Measurements from ENCODE around the gene CLEC3B. TPM values are rescaled to one million over a fixed set of nuclear protein-coding genes. Genes with fewer than 3 reads are reported as not detected.
"Not testable (repeated sequence)": the region's sequence is repeated elsewhere in the genome, so short reads cannot be mapped to it uniquely, and the experiment has no call there.

Gene CLEC3B
- total RNA-seq, 2 experiments from 2014 or later, result not detected

DNA sequence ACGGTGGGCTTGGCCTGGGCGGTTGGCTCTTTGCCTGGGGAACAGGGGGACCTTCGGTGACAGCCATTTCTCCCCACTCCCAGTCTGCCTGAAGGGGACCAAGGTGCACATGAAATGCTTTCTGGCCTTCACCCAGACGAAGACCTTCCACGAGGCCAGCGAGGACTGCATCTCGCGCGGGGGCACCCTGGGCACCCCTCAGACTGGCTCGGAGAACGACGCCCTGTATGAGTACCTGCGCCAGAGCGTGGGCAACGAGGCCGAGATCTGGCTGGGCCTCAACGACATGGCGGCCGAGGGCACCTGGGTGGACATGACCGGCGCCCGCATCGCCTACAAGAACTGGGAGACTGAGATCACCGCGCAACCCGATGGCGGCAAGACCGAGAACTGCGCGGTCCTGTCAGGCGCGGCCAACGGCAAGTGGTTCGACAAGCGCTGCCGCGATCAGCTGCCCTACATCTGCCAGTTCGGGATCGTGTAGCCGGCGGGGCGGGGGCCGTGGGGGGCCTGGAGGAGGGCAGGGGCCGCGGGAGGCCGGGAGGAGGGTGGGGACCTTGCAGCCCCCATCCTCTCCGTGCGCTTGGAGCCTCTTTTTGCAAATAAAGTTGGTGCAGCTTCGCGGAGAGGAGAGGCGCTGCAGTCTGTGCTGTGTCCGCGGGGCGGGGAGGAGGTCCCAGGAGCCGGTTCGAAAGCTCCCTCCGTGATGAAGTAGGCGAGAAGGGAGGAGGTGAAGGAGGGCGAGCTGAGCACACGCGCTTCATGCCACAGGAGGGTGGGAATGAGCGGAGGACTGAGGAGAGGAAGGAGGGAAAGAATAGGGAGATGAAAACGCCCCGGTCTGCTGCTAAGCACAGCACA lies 9.6 kb downstream of the CLEC3B start:
- peak overlapping the region; percentile 58 for H3K4me3 Mint-ChIP-seq
- H3K36me3 Mint-ChIP-seq, result no peaks in the 10 kb centered on the region
- H3K4me1 Mint-ChIP-seq, result peaks cover 18% of the 10 kb centered on the region
- no peak overlapping the region for H3K27ac Mint-ChIP-seq
- no peaks in the 10 kb centered on the region for H3K9me3 Mint-ChIP-seq
- H3K27me3 Mint-ChIP-seq, result peaks cover 51% of the 10 kb centered on the region
- DNase-seq, result peak; percentile 11

DNA sequence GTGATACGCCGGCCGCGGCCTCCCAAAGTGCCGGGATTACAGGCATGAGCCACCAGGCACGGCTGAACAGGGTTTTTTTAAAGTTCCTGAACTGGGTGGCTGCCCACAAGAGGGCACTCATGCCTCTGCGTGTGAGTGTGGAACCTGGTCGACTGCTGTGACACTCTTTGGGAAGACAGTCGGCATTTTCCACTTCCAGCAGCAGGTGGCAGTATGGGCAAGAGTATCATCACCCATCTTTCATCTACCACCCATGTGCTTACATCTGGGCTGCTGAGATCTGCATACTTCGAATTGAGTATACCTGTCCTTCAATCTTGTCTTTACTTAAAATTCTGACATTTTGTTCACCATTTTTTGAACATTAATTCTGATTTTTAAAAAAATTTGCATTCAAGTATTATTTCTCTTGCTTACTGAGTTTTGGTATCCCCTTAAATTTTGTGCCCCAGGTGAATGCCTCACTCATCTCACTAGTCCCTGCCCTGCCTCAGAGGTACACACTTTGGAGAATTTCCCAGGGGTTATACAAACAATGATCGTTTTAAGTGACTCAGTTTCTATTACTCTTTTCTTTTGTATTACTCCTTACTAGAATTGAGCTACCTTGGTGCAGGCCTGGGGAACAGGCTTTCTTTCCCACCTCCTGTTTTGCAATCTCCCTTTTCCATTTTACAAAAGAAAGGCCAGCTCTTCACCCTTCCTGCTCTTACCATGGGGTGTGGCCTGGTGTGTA lies 11.8 kb downstream of the CLEC3B start:
- H3K4me1 Mint-ChIP-seq, result peaks cover 21% of the 10 kb centered on the region
- H3K27ac Mint-ChIP-seq, result no peak overlapping the region
- H3K27me3 Mint-ChIP-seq, result peaks cover 51% of the 10 kb centered on the region
- peak; percentile 84 for DNase-seq
- H3K4me3 Mint-ChIP-seq, result no peak overlapping the region
- H3K36me3 Mint-ChIP-seq, result no peaks in the 10 kb centered on the region
- H3K9me3 Mint-ChIP-seq, result no peaks in the 10 kb centered on the region

DNA sequence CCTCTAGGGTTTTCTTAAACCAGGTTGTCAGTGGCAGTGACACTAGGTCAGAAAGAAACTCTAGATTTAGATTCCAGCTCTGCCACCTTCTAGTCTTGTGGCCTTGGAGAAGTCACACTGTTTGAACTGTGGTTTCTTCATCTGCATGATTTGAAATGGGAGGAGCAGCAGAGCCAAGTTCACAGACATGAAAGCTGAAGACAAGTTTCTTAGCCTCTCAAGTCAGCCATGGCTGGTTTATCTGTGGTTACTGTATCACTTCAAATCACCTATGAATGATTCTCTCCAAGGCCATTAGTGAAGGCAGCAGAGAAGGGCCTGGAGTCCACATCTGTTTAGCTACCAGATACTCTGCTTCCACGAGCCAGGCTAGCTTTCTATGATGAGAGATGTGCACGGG lies 15.6 kb downstream of the CLEC3B start:
- H3K4me3 Mint-ChIP-seq, result no peak overlapping the region
- peaks cover 27% of the 10 kb centered on the region for H3K27me3 Mint-ChIP-seq
- DNase-seq, result no peak
- no peak overlapping the region for H3K27ac Mint-ChIP-seq
- H3K36me3 Mint-ChIP-seq, result no peaks in the 10 kb centered on the region
- no peaks in the 10 kb centered on the region for H3K9me3 Mint-ChIP-seq
- peaks cover 11% of the 10 kb centered on the region for H3K4me1 Mint-ChIP-seq

DNA sequence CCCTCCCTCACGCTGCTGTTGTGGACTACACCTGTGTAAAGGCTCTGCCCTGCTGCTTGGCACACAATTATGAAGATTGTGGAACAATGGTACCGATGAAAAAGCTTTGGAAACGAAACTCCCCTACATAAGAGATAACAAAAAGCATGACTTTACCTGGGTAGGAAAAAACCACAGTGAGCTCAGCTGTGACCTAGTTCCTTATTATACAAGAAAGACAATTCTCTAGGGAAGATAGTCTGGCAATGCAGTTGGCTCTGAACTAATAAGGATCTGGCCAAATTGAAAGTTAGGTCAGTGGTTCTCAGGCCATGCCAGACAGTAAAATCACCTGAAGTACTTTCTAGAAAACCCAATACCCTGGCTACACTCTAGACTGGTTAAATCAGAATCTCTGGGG lies 16.1 kb downstream of the CLEC3B start:
- Mint-ChIP-seq H3K4me3 (no peak overlapping the region), H3K4me1 (peaks cover 11% of the 10 kb centered on the region), H3K9me3 (no peaks in the 10 kb centered on the region), H3K27ac (no peak overlapping the region), H3K27me3 (peaks cover 27% of the 10 kb centered on the region), H3K36me3 (no peaks in the 10 kb centered on the region)
- no peak for DNase-seq

DNA sequence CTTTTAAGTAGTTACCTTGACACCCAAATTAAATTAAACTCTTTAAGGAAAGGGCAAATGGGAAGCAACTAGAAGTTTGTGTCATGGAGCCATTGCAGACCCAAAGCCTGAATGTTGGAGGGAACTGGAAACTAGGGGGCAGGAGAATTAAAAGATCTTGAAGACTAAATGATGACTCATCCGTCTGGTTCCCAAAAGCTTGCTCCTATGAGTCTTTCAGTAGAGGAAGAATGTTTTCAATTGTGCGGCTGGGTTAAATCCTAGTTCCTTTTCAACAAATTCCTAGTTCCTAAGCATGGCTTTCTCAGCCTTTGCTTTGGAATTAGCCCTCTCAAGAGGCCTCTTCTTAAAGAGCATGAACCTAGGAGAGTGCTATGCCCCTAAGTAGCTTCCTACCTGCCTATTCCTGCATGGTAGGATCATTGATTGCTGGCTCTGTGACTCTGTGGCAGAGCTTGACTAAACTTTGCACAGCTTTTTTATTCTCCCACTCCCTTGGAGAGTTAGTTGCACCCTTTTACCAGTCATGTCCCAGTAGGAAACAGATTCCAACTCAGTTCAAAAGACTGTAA lies 17.7 kb downstream of the CLEC3B start:
- no peak overlapping the region for H3K27ac Mint-ChIP-seq
- no peaks in the 10 kb centered on the region for H3K36me3 Mint-ChIP-seq
- peaks cover 7% of the 10 kb centered on the region for H3K4me1 Mint-ChIP-seq
- H3K27me3 Mint-ChIP-seq, result peaks cover 31% of the 10 kb centered on the region
- no peak for DNase-seq
- H3K4me3 Mint-ChIP-seq, result no peak overlapping the region
- no peaks in the 10 kb centered on the region for H3K9me3 Mint-ChIP-seq

DNA sequence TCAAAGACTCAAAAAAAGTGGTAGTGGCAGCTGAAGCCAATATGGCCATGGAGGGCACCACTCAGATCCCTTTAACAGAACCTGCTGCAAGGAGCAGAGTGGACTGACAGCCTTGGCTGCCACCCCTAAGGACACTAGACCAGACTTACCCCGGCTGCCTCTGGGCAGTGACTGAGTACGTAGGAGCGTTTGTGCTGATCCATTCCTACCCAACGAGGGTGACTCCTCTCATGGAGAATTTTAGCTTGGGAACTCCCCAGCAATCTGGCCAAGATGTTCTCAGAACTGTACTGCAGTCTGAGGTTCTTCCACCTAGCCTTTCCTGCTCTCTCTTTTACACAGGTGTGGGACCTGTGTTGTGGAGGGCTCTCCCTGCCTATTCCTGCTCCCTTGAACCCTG lies 22.1 kb downstream of the CLEC3B start:
- Mint-ChIP-seq H3K27ac (no peak overlapping the region), H3K9me3 (no peaks in the 10 kb centered on the region), H3K4me3 (no peak overlapping the region), H3K4me1 (no peaks in the 10 kb centered on the region), H3K36me3 (no peaks in the 10 kb centered on the region), H3K27me3 (peaks cover 35% of the 10 kb centered on the region)
- DNase-seq, result no peak

DNA sequence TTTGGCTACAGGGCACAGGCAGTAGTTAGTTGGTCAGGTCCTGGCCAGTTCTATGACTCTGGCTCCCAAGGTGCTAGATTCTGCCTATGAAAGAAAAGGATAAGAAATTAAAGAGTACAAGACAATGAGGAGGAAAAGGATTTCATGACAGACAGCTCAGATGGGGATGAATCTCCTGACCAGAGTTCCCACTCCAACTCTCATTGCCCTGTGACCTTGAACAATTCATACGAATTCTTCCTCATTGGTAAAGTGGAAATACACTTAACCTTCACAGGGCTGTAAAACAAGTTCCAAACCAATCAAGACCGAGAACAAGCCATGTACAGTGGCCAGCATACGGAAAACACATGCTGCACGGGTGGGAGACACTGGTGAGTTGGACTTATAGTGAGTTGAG lies 23.7 kb downstream of the CLEC3B start:
- no peak overlapping the region for H3K4me3 Mint-ChIP-seq
- no peaks in the 10 kb centered on the region for H3K9me3 Mint-ChIP-seq
- H3K36me3 Mint-ChIP-seq, result no peaks in the 10 kb centered on the region
- no peak overlapping the region for H3K27ac Mint-ChIP-seq
- H3K27me3 Mint-ChIP-seq, result peaks cover 35% of the 10 kb centered on the region
- peaks cover 10% of the 10 kb centered on the region for H3K4me1 Mint-ChIP-seq
- DNase-seq, result no peak

DNA sequence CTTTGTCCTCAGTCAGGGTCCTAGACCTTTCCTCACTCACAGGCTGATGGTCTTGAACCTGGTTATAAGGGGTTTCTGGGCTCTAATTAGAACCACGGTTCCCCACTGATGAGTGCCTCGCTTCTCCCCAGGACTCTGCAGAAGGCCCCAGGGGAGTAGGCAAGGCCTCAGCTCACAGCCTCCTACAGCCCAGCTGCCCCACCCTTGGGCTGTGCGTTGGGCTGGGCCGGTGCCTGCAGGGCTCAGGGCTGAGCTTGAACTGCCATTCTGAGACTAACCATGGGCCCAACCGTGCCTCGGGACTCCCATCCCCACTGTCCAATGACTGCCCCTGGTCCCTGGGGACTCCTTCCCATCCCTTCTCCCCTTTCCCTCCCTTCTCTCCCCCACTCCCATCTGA lies 25.6 kb downstream of the CLEC3B start:
- DNase-seq, result no peak
- H3K9me3 Mint-ChIP-seq, result no peaks in the 10 kb centered on the region
- H3K36me3 Mint-ChIP-seq, result no peaks in the 10 kb centered on the region
- no peak overlapping the region for H3K27ac Mint-ChIP-seq
- H3K27me3 Mint-ChIP-seq, result peaks cover 26% of the 10 kb centered on the region
- H3K4me1 Mint-ChIP-seq, result peaks cover 10% of the 10 kb centered on the region
- no peak overlapping the region for H3K4me3 Mint-ChIP-seq

DNA sequence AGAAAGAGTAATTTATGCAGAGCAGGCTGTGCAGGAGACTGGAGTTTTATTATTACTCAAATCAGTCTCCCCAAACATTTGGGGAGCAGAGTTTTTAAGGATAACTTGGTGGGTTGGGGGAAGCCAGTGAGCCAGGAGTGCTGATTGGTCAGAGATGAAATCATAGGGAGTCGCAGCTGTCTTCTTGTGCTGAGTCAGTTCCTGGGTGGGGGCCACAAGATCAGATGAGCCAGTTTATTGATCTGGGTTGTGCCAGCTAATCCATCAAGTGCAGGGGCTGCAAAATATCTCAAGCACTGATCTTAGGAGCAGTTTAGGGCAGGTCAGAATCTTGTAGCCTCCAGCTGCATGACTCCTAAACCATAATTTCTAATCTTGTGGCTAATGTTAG lies 27.7 kb downstream of the CLEC3B start:
- H3K4me3 Mint-ChIP-seq, H3K27ac Mint-ChIP-seq, DNase-seq, H3K36me3 Mint-ChIP-seq, H3K9me3 Mint-ChIP-seq: not testable (repeated sequence)
- peaks cover 12% of the 10 kb centered on the region for H3K27me3 Mint-ChIP-seq
- H3K4me1 Mint-ChIP-seq, result peaks cover 17% of the 10 kb centered on the region

DNA sequence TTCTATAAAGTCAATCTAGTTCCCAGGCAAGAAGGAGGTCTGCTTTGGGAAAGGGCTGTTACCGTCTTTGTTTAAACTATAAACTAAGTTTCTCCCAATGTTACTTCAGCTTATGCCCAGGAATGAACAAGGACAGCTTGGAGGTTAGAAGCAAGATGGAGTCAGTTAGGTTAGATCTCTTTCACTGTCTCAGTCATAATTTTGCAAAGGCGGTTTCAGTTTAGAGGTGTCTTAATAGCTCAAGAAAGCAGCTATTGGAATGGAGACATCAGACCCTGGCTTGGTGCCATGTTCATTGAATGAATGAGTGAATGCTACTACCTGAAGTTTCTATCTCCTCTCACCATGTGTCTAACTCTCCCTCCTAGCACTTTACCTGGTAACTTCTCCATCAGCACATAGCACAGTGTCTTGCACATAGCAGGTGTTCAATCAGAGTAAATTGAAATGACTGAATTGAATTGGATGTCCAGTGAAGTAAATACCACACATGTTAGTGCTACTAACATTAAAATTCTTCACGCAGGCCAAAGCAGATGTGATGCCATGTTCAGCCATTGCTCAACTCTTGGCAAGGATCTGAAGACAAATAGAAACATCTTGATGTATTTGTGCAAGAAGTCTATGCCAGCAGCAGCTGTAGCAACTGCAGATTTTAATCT lies 28.2 kb downstream of the CLEC3B start:
- no peak overlapping the region for H3K4me3 Mint-ChIP-seq
- H3K27me3 Mint-ChIP-seq, result peaks cover 9% of the 10 kb centered on the region
- no peaks in the 10 kb centered on the region for H3K36me3 Mint-ChIP-seq
- no peak for DNase-seq
- H3K4me1 Mint-ChIP-seq, result peaks cover 17% of the 10 kb centered on the region
- H3K9me3 Mint-ChIP-seq, result no peaks in the 10 kb centered on the region
- H3K27ac Mint-ChIP-seq, result no peak overlapping the region

DNA sequence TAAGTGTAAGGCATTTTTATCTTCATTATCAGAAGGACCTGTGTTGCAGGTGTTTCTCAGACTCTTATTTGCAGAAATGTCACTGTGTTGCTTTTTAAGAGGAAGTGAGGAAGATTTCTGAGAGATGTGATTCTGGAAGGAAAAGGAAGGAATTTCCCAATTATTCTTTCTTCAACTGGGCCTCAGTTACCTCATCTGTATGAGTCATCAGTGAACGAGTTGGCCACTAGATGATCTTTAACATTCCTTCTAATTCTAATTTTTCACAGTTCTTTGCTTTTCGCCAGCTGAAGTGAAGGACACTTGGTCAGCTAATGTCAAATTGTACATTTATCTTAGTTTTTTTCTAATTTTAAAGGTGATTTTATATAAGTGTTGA lies 28.9 kb downstream of the CLEC3B start:
- H3K27me3 Mint-ChIP-seq, result peaks cover 5% of the 10 kb centered on the region
- H3K9me3 Mint-ChIP-seq, result no peaks in the 10 kb centered on the region
- DNase-seq, result no peak
- H3K27ac Mint-ChIP-seq, result no peak overlapping the region
- H3K4me1 Mint-ChIP-seq, result peaks cover 17% of the 10 kb centered on the region
- no peak overlapping the region for H3K4me3 Mint-ChIP-seq
- no peaks in the 10 kb centered on the region for H3K36me3 Mint-ChIP-seq

DNA sequence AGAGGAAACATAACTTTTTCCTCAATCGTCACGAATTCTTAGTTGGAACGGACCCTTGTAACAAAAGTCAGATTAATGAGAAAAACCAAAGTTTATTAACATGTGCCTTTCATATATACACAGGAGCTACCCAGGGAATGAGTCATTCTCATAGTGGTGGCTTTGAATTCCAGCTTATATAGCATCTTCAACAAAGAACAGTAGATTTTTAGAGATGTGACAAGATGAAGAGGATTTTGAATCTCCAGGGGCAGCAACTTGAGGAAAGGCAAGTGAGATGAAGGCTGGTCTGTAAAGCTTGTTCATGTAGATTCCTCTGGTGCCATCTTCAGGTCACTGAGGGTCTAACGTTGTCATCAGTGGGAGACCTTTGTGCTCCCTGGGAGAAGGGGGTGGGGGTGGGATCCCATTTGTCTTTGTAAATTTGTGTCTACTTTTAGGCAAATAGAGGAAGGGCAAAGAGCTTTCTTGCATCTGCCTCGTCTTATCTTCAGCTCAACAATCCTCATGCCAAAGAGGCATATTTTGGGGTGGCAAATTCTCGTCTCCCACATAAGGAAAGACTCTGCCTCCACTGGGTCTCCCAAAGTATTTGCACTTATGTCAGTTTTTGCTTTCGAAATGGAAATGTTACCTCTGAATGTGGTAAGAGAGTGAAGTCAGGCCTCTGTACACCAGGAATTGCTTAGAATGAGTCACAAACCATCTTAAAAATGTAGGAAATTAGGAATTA lies 29.5 kb downstream of the CLEC3B start:
- H3K36me3 Mint-ChIP-seq, result no peaks in the 10 kb centered on the region
- no peaks in the 10 kb centered on the region for H3K9me3 Mint-ChIP-seq
- H3K27me3 Mint-ChIP-seq, result peaks cover 4% of the 10 kb centered on the region
- no peak overlapping the region for H3K4me3 Mint-ChIP-seq
- no peak for DNase-seq
- peaks cover 17% of the 10 kb centered on the region for H3K4me1 Mint-ChIP-seq
- no peak overlapping the region for H3K27ac Mint-ChIP-seq

DNA sequence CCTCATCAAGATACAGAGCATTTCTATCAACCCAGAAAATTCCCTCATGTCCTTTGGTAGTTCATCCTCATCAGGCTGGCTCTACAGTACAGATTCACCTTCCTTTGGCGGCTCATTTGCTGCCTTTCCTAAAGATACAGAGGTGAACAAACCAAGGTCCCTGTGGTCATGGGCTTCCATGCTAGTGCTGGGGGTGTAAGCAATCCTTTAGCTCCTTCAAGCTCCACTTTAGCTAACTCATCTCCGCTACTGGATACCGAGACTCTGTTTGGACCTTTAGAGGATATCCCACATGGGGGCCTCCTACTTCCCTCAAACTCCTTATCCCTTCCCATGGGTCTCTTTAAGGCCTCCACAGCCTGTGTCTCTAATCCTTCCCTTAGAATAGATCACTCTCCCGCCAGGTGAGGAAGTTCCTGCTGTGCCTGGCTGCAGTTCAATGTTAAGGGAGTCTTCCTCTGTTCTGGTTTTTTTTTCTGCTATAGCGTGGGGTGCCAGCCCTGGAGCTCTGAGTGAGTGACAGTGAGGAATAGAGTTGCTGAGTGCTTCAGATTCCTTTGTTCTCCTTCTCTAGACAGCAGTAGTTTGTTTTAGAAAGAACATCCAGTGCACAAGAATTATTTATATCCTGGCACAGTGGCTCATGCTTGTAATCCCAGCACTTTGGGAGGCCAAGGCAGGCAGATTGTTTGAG lies 30.7 kb downstream of the CLEC3B start:
- no peak overlapping the region for H3K4me3 Mint-ChIP-seq

DNA sequence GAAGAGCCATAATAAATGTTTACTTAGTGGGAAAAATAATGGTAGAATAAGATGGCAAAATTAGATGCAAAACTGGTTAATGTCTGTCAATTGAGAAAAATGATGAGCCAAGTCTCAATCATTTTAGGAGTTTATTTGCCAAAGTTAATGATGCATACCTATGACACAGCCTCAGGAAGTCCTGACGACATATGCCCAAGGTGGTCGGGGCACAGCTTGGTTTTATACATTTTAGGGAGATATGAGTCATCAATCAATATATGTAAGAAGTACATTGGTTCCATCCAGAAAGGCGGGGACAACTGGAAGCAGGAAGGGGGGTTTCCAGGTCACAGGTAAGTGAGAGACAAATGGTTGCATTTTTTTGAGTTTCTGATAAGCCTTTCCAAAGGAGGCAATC lies 31.5 kb downstream of the CLEC3B start:
- Mint-ChIP-seq H3K27ac (no peak overlapping the region), H3K36me3 (no peaks in the 10 kb centered on the region), H3K4me3 (no peak overlapping the region), H3K27me3 (peaks cover 4% of the 10 kb centered on the region), H3K4me1 (peaks cover 17% of the 10 kb centered on the region), H3K9me3 (no peaks in the 10 kb centered on the region)
- peak; percentile 11 for DNase-seq

More for the DNA sequence above, 30.7 kb downstream of the CLEC3B start:
- DNase-seq, result no peak
- no peaks in the 10 kb centered on the region for H3K36me3 Mint-ChIP-seq
- H3K4me1 Mint-ChIP-seq, result peaks cover 17% of the 10 kb centered on the region
- H3K9me3 Mint-ChIP-seq, result no peaks in the 10 kb centered on the region
- H3K27ac Mint-ChIP-seq, result no peak overlapping the region
- peaks cover 4% of the 10 kb centered on the region for H3K27me3 Mint-ChIP-seq

All from activated naive CD8-positive, alpha-beta T cell treated with anti-CD3 and anti-CD28 coated beads for 36 hours (primary cell).